ENCODE data around the gene MCC. TPM values are rescaled to one million over a fixed set of nuclear protein-coding genes. Genes with fewer than 3 reads are reported as not detected.

The MCC gene
- total RNA-seq, 4 donors from 2014 or later: 5.1 to 22.3 (median 13.0) TPM

GRCh38 chr5:113452941-113453340 lies 35.3 kb downstream of the MCC start:
- no peak for TF ChIP-seq POLR2A (IDR thresholded peaks at IDR 0.05)
- TF ChIP-seq CTCF (IDR thresholded peaks at IDR 0.05): no peak
- Histone ChIP-seq H3K9me3 (no peaks in the 10 kb centered on the region), H3K27ac (no peak overlapping the region), H3K4me3 (replicated peaks in 1 of 3) (no peak overlapping the region), H3K27me3 (no peaks in the 10 kb centered on the region), H3K4me1 (no peaks in the 10 kb centered on the region), H3K36me3 (no peaks in the 10 kb centered on the region)
- WGBS, 2 donors: 92 to 93% methylated on average over 6 of the region's 6 CpGs
- no peak for DNase-seq
- intact Hi-C loops (cut with DNase I): no loop called here

GRCh38 chr5:113451797-113452196 lies 36.5 kb downstream of the MCC start:
- Histone ChIP-seq H3K4me3 (replicated peaks in 1 of 3) (no peak overlapping the region), H3K27ac (no peak overlapping the region), H3K4me1 (no peaks in the 10 kb centered on the region), H3K27me3 (no peaks in the 10 kb centered on the region), H3K9me3 (no peaks in the 10 kb centered on the region), H3K36me3 (no peaks in the 10 kb centered on the region)
- WGBS, 2 donors: 48 to 68% methylated on average over 2 of the region's 2 CpGs
- DNase-seq: no peak
- TF ChIP-seq POLR2A (IDR thresholded peaks at IDR 0.05) (no peak), CTCF (IDR thresholded peaks at IDR 0.05) (no peak)
- intact Hi-C loops (cut with DNase I): no loop called here

- no peak for DNase-seq
- Histone ChIP-seq H3K4me3 (replicated peaks in 1 of 3) (no peak overlapping the region), H3K27ac (no peak overlapping the region), H3K4me1 (no peaks in the 10 kb centered on the region), H3K27me3 (no peaks in the 10 kb centered on the region), H3K9me3 (no peaks in the 10 kb centered on the region), H3K36me3 (no peaks in the 10 kb centered on the region)
- 38 to 39% methylated on average over 2 of the region's 2 CpGs for WGBS, 2 donors
- intact Hi-C loops (cut with DNase I): no loop called here
- TF ChIP-seq CTCF (IDR thresholded peaks at IDR 0.05) (no peak), POLR2A (IDR thresholded peaks at IDR 0.05) (no peak)
Observed at GRCh38 chr5:113450929-113451328, 37.3 kb downstream of the MCC start.

- H3K27ac ChIP-seq: no peak overlapping the region
- DNase-seq: no peak
- no peak for TF ChIP-seq CTCF (IDR thresholded peaks at IDR 0.05)
- TF ChIP-seq POLR2A (IDR thresholded peaks at IDR 0.05): no peak
- H3K27me3 ChIP-seq: no peaks in the 10 kb centered on the region
- H3K4me1 ChIP-seq: no peaks in the 10 kb centered on the region
- no peaks in the 10 kb centered on the region for H3K36me3 ChIP-seq
- intact Hi-C loops (cut with DNase I): no loop called here
- H3K4me3 ChIP-seq (replicated peaks in 1 of 3): no peak overlapping the region
- no peaks in the 10 kb centered on the region for H3K9me3 ChIP-seq
- WGBS, 2 donors: 82 to 93% methylated on average over 2 of the region's 2 CpGs
Observed at GRCh38 chr5:113450462-113450861, 37.8 kb downstream of the MCC start.

- H3K27me3 ChIP-seq: no peaks in the 10 kb centered on the region
- intact Hi-C loops (cut with DNase I): no loop called here
- WGBS, 2 donors: 84 to 85% methylated on average over 3 of the region's 3 CpGs
- no peak for DNase-seq
- TF ChIP-seq CTCF (IDR thresholded peaks at IDR 0.05) (no peak), POLR2A (IDR thresholded peaks at IDR 0.05) (no peak)
- H3K27ac ChIP-seq: no peak overlapping the region
- no peaks in the 10 kb centered on the region for H3K4me1 ChIP-seq
- H3K36me3 ChIP-seq: no peaks in the 10 kb centered on the region
- no peaks in the 10 kb centered on the region for H3K9me3 ChIP-seq
- H3K4me3 ChIP-seq (replicated peaks in 1 of 3): no peak overlapping the region
Observed at GRCh38 chr5:113448252-113448651, 40.0 kb downstream of the MCC start.

All from thyroid gland (tissue), 4 donors.